Lower leg skin (tissue), 4 donors: ENCODE data around the gene TMEM87B. TPM values are rescaled to one million over a fixed set of nuclear protein-coding genes. Genes with fewer than 3 reads are reported as not detected.

Experiments used
- DNase-seq, 2 donors: peaks; one replicate each; pipeline ENCODE4 v3.0.0-alpha.2; 2019; ENCODE audit warnings: low spot score in 2 of 2
- H3K4me3 ChIP-seq: fragments of 200-600 bp; sonication (generic); 2 replicates; pipeline ENCODE4 v1.5.1; 2017; ENCODE audit warnings: mild to moderate bottlenecking, low read depth; ENCODE audit not compliant: poor library complexity, severe bottlenecking
- CTCF ChIP-seq, 3 donors: fragments of 450-650 bp; IDR thresholded peaks; one replicate each; pipeline ENCODE4 v1.5.1; 2016; ENCODE audit warnings: antibody characterized with exemption in 3 of 3, mild to moderate bottlenecking in 3 of 3, moderate library complexity in 2 of 3
- POLR2A ChIP-seq, 2 donors: fragments of 450-650 bp; IDR thresholded peaks; one replicate each; pipeline ENCODE4 v1.6.1; 2016 to 2017; ENCODE audit warnings: antibody characterized with exemption in 2 of 2, mild to moderate bottlenecking in 1 of 2, moderate library complexity in 1 of 2
- WGBS, 2 donors: methylation state at CpG; one replicate each; pipeline ENCODE4 v1.1.5; 2018; 5-methylcytosine and 5-hydroxymethylcytosine counted together
- intact Hi-C: fragments of 100-400 bp; cut with DNase I; formaldehyde crosslinking; loops from one replicate; pipeline ENCODE4 v1.15.0; 2023; ENCODE audit warnings: low total_unique reads
- total RNA-seq, 4 donors: library from RNA; depleted of rRNA; stranded (reverse); fragments of >200 nt; gene quantifications; one replicate each; pipeline ENCODE4 v1.1.0, GENCODE V29; 2016

Gene TMEM87B
- total RNA-seq, 4 donors from 2014 or later = 21.5 to 27.0 (median 24.7) TPM

GRCh38 chr2:112075490-112076260 is 20.6 kb downstream of the TMEM87B start:
- TF ChIP-seq CTCF (IDR thresholded peaks at IDR 0.05) (no peak), POLR2A (IDR thresholded peaks at IDR 0.05) (no peak)
- intact Hi-C loops = no loop called here
- DNase-seq = no peak
- H3K4me3 ChIP-seq = no peak overlapping the region
- 82 to 83% methylated on average over 8 of the region's 8 CpGs for WGBS, 2 donors

GRCh38 chr2:112077814-112078213 is 22.7 kb downstream of the TMEM87B start:
- no peak for DNase-seq

GRCh38 chr2:112081262-112081661 is 26.2 kb downstream of the TMEM87B start:
- TF ChIP-seq POLR2A (IDR thresholded peaks at IDR 0.05) (no peak), CTCF (IDR thresholded peaks at IDR 0.05) (no peak)
- 80 to 86% methylated on average over 1 of the region's 1 CpG for WGBS, 2 donors

More at GRCh38 chr2:112077814-112078213, 22.7 kb downstream of the TMEM87B start:
- TF ChIP-seq POLR2A (IDR thresholded peaks at IDR 0.05) (no peak), CTCF (IDR thresholded peaks at IDR 0.05) (no peak)
- intact Hi-C loops = no loop called here
- H3K4me3 ChIP-seq = no peak overlapping the region
- WGBS, 2 donors = 78% methylated on average over 1 of the region's 1 CpG

GRCh38 chr2:112084689-112085374 is 29.8 kb downstream of the TMEM87B start:
- intact Hi-C loops = no loop called here
- H3K4me3 ChIP-seq = no peak overlapping the region
- DNase-seq = no peak
- WGBS, 2 donors = 80 to 81% methylated on average over 4 of the region's 4 CpGs
- TF ChIP-seq POLR2A (IDR thresholded peaks at IDR 0.05) = no peak
- TF ChIP-seq CTCF (IDR thresholded peaks at IDR 0.05) = no peak

More at GRCh38 chr2:112081262-112081661, 26.2 kb downstream of the TMEM87B start:
- DNase-seq = no peak
- intact Hi-C loops = no loop called here
- no peak overlapping the region for H3K4me3 ChIP-seq

- DNase-seq = no peak
- H3K4me3 ChIP-seq = no peak overlapping the region
- intact Hi-C loops = no loop called here
- TF ChIP-seq CTCF (IDR thresholded peaks at IDR 0.05) = no peak
- no peak for TF ChIP-seq POLR2A (IDR thresholded peaks at IDR 0.05)
Observed at GRCh38 chr2:112085375-112085730, 30.3 kb downstream of the TMEM87B start.
